ENCODE data around the gene ADGRF5.

ADGRF5 gene

DNA sequence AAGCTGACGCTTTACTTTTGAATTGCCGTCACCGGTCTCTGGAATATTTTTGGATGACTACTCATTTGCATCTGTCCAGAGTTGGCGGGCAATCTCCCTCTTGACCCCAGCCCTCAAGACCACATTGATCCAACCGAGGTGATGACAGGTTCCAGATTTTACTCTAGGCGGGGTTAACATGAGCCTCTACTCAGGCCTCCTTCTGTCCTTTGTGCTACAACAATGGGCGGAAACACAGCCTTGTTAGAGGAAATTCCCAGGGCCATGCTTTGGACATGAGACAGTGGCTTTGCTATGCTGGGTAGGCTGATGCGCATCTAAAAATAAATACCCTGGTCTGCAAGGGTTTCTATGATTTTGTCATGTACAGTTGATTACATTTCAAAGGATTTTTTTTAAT, 27.0 kb upstream of the ADGRF5 start:
- Mint-ChIP-seq H3K4me3 (no peak overlapping the region), H3K9me3 (peaks cover 5% of the 10 kb centered on the region), H3K27ac (ENCODE audit: low read depth) (no peak overlapping the region), H3K27me3 (peaks cover 25% of the 10 kb centered on the region), H3K4me1 (no peaks in the 10 kb centered on the region), H3K36me3 (ENCODE audit: insufficient read depth) (no peaks in the 10 kb centered on the region)
- DNase-seq (ENCODE audit: low spot score in 2 of 2) (no peak), ATAC-seq (replicated peaks; ENCODE audit: extremely low read depth, poor library complexity, severe bottlenecking) (no peak)

GRCh38 chr6:46947497-46947896, 25.8 kb upstream of the ADGRF5 start:
- ATAC-seq (replicated peaks; ENCODE audit: extremely low read depth, poor library complexity, severe bottlenecking): no peak
- Mint-ChIP-seq H3K36me3 (ENCODE audit: insufficient read depth) (no peaks in the 10 kb centered on the region), H3K4me1 (no peaks in the 10 kb centered on the region), H3K4me3 (no peak overlapping the region), H3K27me3 (peaks cover 17% of the 10 kb centered on the region), H3K9me3 (peaks cover 5% of the 10 kb centered on the region), H3K27ac (ENCODE audit: low read depth) (no peak overlapping the region)
- DNase-seq (ENCODE audit: low spot score in 2 of 2): no peak

DNA sequence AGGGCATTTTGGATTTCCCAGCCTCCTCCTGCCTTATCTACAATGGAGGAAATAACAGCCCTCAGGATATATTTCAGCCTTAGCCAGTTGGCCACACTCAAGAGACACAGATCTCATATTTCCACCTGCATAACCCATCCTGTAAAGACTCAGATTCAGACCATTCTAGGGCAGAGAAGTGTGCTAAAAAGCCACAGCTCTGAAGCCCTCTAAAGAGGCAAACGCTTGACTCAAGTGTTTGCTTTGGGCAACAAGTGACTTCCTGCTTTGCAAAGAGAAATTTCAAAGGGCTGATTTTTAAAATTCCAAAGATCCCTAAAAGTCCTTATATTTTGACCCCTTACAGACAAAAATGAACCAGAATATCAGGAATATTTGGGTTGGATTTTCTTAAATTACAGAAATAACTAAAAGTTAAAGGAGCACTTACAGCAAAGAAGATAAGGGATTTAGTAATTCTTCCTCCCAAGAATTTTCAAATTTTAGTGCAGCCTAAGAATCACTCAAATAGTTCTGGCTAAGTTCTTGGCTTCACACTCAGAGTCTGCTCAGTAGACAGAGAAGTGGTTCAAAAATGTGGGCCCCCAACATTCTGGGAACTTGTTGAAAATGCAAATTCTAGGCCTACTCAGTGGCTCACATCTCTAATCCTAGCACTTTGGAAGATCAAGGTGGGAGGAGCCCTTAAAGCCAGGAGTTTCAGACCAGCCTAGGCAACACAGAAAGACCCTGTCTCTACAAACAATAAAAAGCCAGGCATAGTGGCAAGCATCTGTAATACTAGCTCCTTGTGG, 18.9 kb upstream of the ADGRF5 start:
- no peaks in the 10 kb centered on the region for H3K4me1 Mint-ChIP-seq
- H3K27me3 Mint-ChIP-seq: peaks cover 18% of the 10 kb centered on the region
- no peak overlapping the region for H3K27ac Mint-ChIP-seq (ENCODE audit: low read depth)
- ATAC-seq (replicated peaks; ENCODE audit: extremely low read depth, poor library complexity, severe bottlenecking): no peak
- H3K4me3 Mint-ChIP-seq: no peak overlapping the region
- no peaks in the 10 kb centered on the region for H3K36me3 Mint-ChIP-seq (ENCODE audit: insufficient read depth)
- DNase-seq (ENCODE audit: low spot score in 2 of 2): no peak
- H3K9me3 Mint-ChIP-seq: no peaks in the 10 kb centered on the region

GRCh38 chr6:46937642-46938041, 15.9 kb upstream of the ADGRF5 start:
- H3K4me3 Mint-ChIP-seq: no peak overlapping the region
- DNase-seq (ENCODE audit: low spot score in 2 of 2) (no peak), ATAC-seq (replicated peaks; ENCODE audit: extremely low read depth, poor library complexity, severe bottlenecking) (no peak)
- H3K27me3 Mint-ChIP-seq: peaks cover 15% of the 10 kb centered on the region
- H3K4me1 Mint-ChIP-seq: no peaks in the 10 kb centered on the region
- no peaks in the 10 kb centered on the region for H3K9me3 Mint-ChIP-seq
- no peak overlapping the region for H3K27ac Mint-ChIP-seq (ENCODE audit: low read depth)
- no peaks in the 10 kb centered on the region for H3K36me3 Mint-ChIP-seq (ENCODE audit: insufficient read depth)

GRCh38 chr6:46935687-46936086, 13.9 kb upstream of the ADGRF5 start:
- no peaks in the 10 kb centered on the region for H3K36me3 Mint-ChIP-seq (ENCODE audit: insufficient read depth)
- ATAC-seq (replicated peaks; ENCODE audit: extremely low read depth, poor library complexity, severe bottlenecking): no peak
- DNase-seq (ENCODE audit: low spot score in 2 of 2): no peak
- H3K4me1 Mint-ChIP-seq: no peaks in the 10 kb centered on the region
- no peak overlapping the region for H3K27ac Mint-ChIP-seq (ENCODE audit: low read depth)
- H3K9me3 Mint-ChIP-seq: no peaks in the 10 kb centered on the region
- peaks cover 15% of the 10 kb centered on the region for H3K27me3 Mint-ChIP-seq
- no peak overlapping the region for H3K4me3 Mint-ChIP-seq

DNA sequence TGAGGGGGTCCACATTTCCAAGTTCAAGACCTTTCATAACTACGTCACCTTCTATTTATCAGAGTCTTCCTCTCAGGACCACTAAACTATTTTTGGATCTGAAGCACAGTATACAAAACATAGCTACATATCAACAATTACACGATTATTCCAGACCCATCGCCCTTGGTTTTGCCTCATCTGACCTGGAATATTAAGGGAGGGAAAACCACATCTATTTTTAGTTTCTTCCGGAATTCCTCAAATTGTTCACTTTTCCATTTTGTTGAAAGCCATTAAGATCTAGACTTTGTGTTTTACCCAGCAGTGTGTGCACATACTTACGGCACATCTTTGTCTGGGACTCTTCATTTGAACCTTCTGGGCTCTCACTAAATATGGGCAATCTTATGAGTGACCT, 12.0 kb upstream of the ADGRF5 start:
- DNase-seq (ENCODE audit: low spot score in 2 of 2) (no peak), ATAC-seq (replicated peaks; ENCODE audit: extremely low read depth, poor library complexity, severe bottlenecking) (no peak)
- Mint-ChIP-seq H3K4me3 (no peak overlapping the region), H3K9me3 (no peaks in the 10 kb centered on the region), H3K36me3 (ENCODE audit: insufficient read depth) (no peaks in the 10 kb centered on the region), H3K4me1 (no peaks in the 10 kb centered on the region), H3K27me3 (peaks cover 15% of the 10 kb centered on the region), H3K27ac (ENCODE audit: low read depth) (no peak overlapping the region)

DNA sequence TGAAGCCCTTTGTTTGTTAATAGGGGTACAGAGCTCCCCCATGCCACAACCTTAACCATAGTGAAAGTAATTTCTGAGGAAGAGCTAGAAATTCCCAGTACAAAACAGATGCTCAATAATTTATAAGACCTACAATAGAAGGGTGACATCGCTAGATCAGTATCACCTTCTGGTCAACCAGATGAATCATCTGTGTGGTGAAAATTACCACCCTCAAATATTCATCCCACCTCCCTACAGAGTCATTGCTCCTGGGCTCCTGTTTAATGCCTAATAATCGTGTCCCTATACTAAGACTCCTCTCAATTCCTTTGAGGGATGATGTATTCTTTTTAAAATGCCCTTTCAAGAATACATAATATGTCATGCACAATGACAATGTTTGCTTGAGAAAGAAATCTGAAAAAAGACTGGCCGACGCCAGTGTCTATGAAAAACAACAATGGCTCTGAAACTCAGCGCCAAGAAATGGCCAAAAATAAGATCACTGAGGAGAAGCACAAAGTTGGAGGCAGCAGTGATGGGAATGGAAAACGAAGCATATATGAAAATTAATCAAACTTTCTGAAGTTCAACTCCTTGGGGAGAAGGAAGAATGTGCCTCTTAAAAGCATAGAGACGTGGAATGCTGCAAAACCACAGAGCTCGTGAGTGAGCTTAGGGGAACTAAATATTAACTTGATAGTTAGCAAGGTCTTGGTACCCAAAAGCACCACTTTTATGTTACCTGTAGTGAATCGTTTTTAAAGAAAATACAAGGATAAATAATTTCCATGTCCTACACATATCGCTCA, 11.0 kb upstream of the ADGRF5 start:
- DNase-seq (ENCODE audit: low spot score in 2 of 2) (no peak), ATAC-seq (replicated peaks; ENCODE audit: extremely low read depth, poor library complexity, severe bottlenecking) (no peak)
- Mint-ChIP-seq H3K36me3 (ENCODE audit: insufficient read depth) (no peaks in the 10 kb centered on the region), H3K4me1 (no peaks in the 10 kb centered on the region), H3K4me3 (no peak overlapping the region), H3K27ac (ENCODE audit: low read depth) (no peak overlapping the region), H3K9me3 (no peaks in the 10 kb centered on the region), H3K27me3 (peaks cover 15% of the 10 kb centered on the region)

- Mint-ChIP-seq H3K27me3 (peaks cover 6% of the 10 kb centered on the region), H3K9me3 (no peaks in the 10 kb centered on the region), H3K36me3 (ENCODE audit: insufficient read depth) (no peaks in the 10 kb centered on the region), H3K4me3 (no peak overlapping the region), H3K4me1 (no peaks in the 10 kb centered on the region), H3K27ac (ENCODE audit: low read depth) (no peak overlapping the region)
- no peak for ATAC-seq (replicated peaks; ENCODE audit: extremely low read depth, poor library complexity, severe bottlenecking)
- no peak for DNase-seq (ENCODE audit: low spot score in 2 of 2)
Observed at GRCh38 chr6:46931416-46931815, 9.7 kb upstream of the ADGRF5 start.

GRCh38 chr6:46930331-46930730, 8.6 kb upstream of the ADGRF5 start:
- H3K4me3 Mint-ChIP-seq: no peak overlapping the region
- no peaks in the 10 kb centered on the region for H3K36me3 Mint-ChIP-seq (ENCODE audit: insufficient read depth)
- ATAC-seq (replicated peaks; ENCODE audit: extremely low read depth, poor library complexity, severe bottlenecking) (no peak), DNase-seq (ENCODE audit: low spot score in 2 of 2) (no peak)
- H3K9me3 Mint-ChIP-seq: no peaks in the 10 kb centered on the region
- H3K27me3 Mint-ChIP-seq: no peaks in the 10 kb centered on the region
- no peak overlapping the region for H3K27ac Mint-ChIP-seq (ENCODE audit: low read depth)
- H3K4me1 Mint-ChIP-seq: no peaks in the 10 kb centered on the region

DNA sequence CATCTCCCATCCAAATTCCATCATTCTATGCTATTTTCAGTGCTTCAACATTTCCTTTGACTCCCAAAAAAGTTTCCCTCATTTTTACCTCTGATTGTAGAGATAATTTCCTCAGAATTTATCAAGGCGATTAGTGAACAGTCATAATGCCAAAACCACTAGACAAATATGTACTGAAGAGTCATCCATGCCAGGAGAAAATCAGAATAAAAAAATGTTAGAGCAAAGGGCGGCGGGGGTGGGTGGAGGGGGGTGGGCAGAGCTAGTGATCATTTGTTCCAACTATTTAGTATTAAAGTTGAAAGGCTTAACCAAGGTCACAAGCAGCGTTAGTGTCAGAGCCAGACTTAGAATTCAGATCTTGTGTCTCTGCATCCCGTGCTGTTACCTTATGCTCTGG, 5.3 kb upstream of the ADGRF5 start:
- no peaks in the 10 kb centered on the region for H3K4me1 Mint-ChIP-seq
- no peak for ATAC-seq (replicated peaks; ENCODE audit: extremely low read depth, poor library complexity, severe bottlenecking)
- H3K36me3 Mint-ChIP-seq (ENCODE audit: insufficient read depth): no peaks in the 10 kb centered on the region
- H3K9me3 Mint-ChIP-seq: peaks cover 10% of the 10 kb centered on the region
- no peak for DNase-seq (ENCODE audit: low spot score in 2 of 2)
- H3K27me3 Mint-ChIP-seq: peaks cover 2% of the 10 kb centered on the region
- no peak overlapping the region for H3K4me3 Mint-ChIP-seq
- H3K27ac Mint-ChIP-seq (ENCODE audit: low read depth): no peak overlapping the region

- Mint-ChIP-seq H3K4me1 (no peaks in the 10 kb centered on the region), H3K27me3 (peaks cover 8% of the 10 kb centered on the region), H3K9me3 (peaks cover 10% of the 10 kb centered on the region), H3K4me3 (no peak overlapping the region), H3K27ac (ENCODE audit: low read depth) (no peak overlapping the region), H3K36me3 (ENCODE audit: insufficient read depth) (no peaks in the 10 kb centered on the region)
- no peak for ATAC-seq (replicated peaks; ENCODE audit: extremely low read depth, poor library complexity, severe bottlenecking)
- DNase-seq (ENCODE audit: low spot score in 2 of 2): no peak
Observed at GRCh38 chr6:46926481-46926880, 4.7 kb upstream of the ADGRF5 start.

GRCh38 chr6:46925563-46926253, 4.0 kb upstream of the ADGRF5 start:
- Mint-ChIP-seq H3K27me3 (peaks cover 14% of the 10 kb centered on the region), H3K4me1 (no peaks in the 10 kb centered on the region), H3K36me3 (ENCODE audit: insufficient read depth) (no peaks in the 10 kb centered on the region), H3K4me3 (no peak overlapping the region), H3K27ac (ENCODE audit: low read depth) (no peak overlapping the region), H3K9me3 (peaks cover 10% of the 10 kb centered on the region)
- ATAC-seq (replicated peaks; ENCODE audit: extremely low read depth, poor library complexity, severe bottlenecking): no peak
- no peak for DNase-seq (ENCODE audit: low spot score in 2 of 2)

GRCh38 chr6:46923476-46923875, 1.7 kb upstream of the ADGRF5 start:
- H3K4me3 Mint-ChIP-seq: no peak overlapping the region
- no peak for DNase-seq (ENCODE audit: low spot score in 2 of 2)
- no peaks in the 10 kb centered on the region for H3K4me1 Mint-ChIP-seq
- no peaks in the 10 kb centered on the region for H3K36me3 Mint-ChIP-seq (ENCODE audit: insufficient read depth)
- H3K27me3 Mint-ChIP-seq: peaks cover 14% of the 10 kb centered on the region
- H3K27ac Mint-ChIP-seq (ENCODE audit: low read depth): no peak overlapping the region
- peaks cover 10% of the 10 kb centered on the region for H3K9me3 Mint-ChIP-seq
- ATAC-seq (replicated peaks; ENCODE audit: extremely low read depth, poor library complexity, severe bottlenecking): no peak

Data from central memory CD8-positive, alpha-beta T cell (primary cell).